ENCODE results near the gene IL21R.

GRCh38 chr16:27381236-27381635, 20.7 kb upstream of the IL21R start:
- no peak for TF ChIP-seq NFYB (IDR thresholded peaks at IDR 0.05; ENCODE audit: extremely low read depth, insufficient read length)
- TF ChIP-seq EP300 (IDR thresholded peaks at IDR 0.05; ENCODE audit: low read length), result no peak
- no peak for TF ChIP-seq CTCF (IDR thresholded peaks at IDR 0.05 in 2 of 3, conservative IDR thresholded peaks at IDR 0.05 in 1 of 3; ENCODE audit: insufficient read depth in 2 of 3, low read depth in 1 of 3, low read length in 3 of 3)
- TF ChIP-seq BHLHE40 (IDR thresholded peaks at IDR 0.05; ENCODE audit: low read length), result no peak
- TF ChIP-seq POLR2A (conservative IDR thresholded peaks at IDR 0.05), result no peak
- TF ChIP-seq ZBTB26 (CRISPR knock-in tag; IDR thresholded peaks at IDR 0.05), result no peak
- TF ChIP-seq ZNF324 (CRISPR knock-in tag; IDR thresholded peaks at IDR 0.05), result no peak
- no peak for TF ChIP-seq SREBF2 (CRISPR knock-in tag; IDR thresholded peaks at IDR 0.05)
- no peak for TF ChIP-seq FOXJ3 (CRISPR knock-in tag; IDR thresholded peaks at IDR 0.05)
- no peak for TF ChIP-seq BCL6 (CRISPR knock-in tag; IDR thresholded peaks at IDR 0.05)
